Parathyroid adenoma (tissue), 2 donors: ENCODE results near the gene CD37.
A peak's percentile ranks its signal among the peaks of the same experiment; 100 is the strongest.

ENCODE experiments used
- H2AFZ ChIP-seq: fragments of 300-600 bp; sonication (generic); one replicate; pipeline ENCODE4 v1.7.0; 2017; ENCODE audit warnings: antibody characterized with exemption, mild to moderate bottlenecking
- H3K27ac ChIP-seq: fragments of 300-600 bp; sonication (generic); one replicate; pipeline ENCODE4 v1.7.0; 2017
- H3K27me3 ChIP-seq: fragments of 300-600 bp; sonication (generic); one replicate; pipeline ENCODE4 v1.7.0; 2017; ENCODE audit warnings: low read length; ENCODE audit not compliant: control insufficient read depth, insufficient read depth
- H3K36me3 ChIP-seq: fragments of 300-600 bp; sonication (generic); one replicate; pipeline ENCODE4 v1.7.0; 2017; ENCODE audit warnings: low read length; ENCODE audit not compliant: control insufficient read depth, insufficient read depth
- H3K4me1 ChIP-seq: fragments of 300-600 bp; sonication (generic); one replicate; pipeline ENCODE4 v1.7.0; 2017; ENCODE audit warnings: control low read depth
- H3K4me2 ChIP-seq: fragments of 300-600 bp; sonication (generic); one replicate; pipeline ENCODE4 v1.7.0; 2017; ENCODE audit warnings: low read length
- H3K4me3 ChIP-seq: fragments of 300-600 bp; sonication (generic); one replicate; pipeline ENCODE4 v1.7.0; 2017; ENCODE audit warnings: low read depth, low read length
- H3K79me2 ChIP-seq: fragments of 300-600 bp; sonication (generic); one replicate; pipeline ENCODE4 v1.7.0; 2017; ENCODE audit warnings: control low read depth
- H3K9ac ChIP-seq: fragments of 300-600 bp; sonication (generic); one replicate; pipeline ENCODE4 v1.7.0; 2017; ENCODE audit warnings: mild to moderate bottlenecking
- H3K9me3 ChIP-seq: fragments of 300-600 bp; sonication (generic); one replicate; pipeline ENCODE4 v1.7.0; 2017; ENCODE audit warnings: low read length; ENCODE audit not compliant: control insufficient read depth
- CTCF ChIP-seq: fragments of 300-600 bp; sonication (generic); IDR thresholded peaks from one replicate; pipeline ENCODE4 v1.7.0; 2017; ENCODE audit warnings: antibody characterized with exemption, mild to moderate bottlenecking
- donor health status: primary hyperparathyroidism.

The CD37 gene

DNA sequence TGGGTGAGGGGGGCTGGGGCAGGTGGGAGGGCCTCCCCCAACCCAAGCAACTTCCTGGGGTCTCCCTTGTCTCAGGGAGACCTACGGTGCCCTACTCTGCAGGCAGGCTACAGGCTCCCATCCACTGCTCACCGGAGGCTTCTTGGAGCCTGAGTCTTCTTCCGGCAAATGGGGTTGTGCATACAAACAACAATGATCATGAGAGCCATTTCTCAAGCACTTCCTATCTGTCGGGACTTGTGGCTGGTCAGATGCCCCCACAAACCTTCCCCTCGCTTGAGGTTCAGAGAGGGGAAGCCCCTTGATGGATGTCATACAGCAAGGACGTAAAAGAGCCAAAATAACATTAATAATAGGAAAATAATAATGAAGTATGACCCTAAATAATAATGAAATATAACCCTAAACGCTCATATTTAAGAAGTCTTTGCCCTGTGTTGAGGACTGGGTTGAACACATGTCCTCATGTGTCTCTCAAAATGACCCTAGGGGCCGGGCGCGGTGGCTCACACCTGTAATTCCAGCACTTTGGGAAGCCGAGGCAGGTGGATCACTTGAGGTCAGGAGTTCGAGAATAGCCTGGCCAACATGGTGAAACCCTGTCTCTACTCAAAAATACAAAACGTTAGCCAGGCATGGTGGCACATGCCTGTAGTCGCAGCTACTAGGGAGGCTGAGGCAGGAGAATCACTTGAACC, 727 bp downstream of the CD37 start:
- Histone ChIP-seq H3K36me3 (no peaks in the 10 kb centered on the region), H2AFZ (no peak overlapping the region), H3K4me1 (peaks cover 6% of the 10 kb centered on the region), H3K27ac (no peak overlapping the region), H3K79me2 (no peaks in the 10 kb centered on the region), H3K4me3 (no peak overlapping the region), H3K4me2 (no peak overlapping the region), H3K27me3 (no peaks in the 10 kb centered on the region), H3K9ac (no peak overlapping the region), H3K9me3 (no peaks in the 10 kb centered on the region)
- TF ChIP-seq CTCF: no peak

- peaks cover 6% of the 10 kb centered on the region for H3K4me1 ChIP-seq
- TF ChIP-seq CTCF: no peak
- H3K36me3 ChIP-seq: no peaks in the 10 kb centered on the region
- H2AFZ ChIP-seq: no peak overlapping the region
- H3K4me2 ChIP-seq: no peak overlapping the region
- no peaks in the 10 kb centered on the region for H3K27me3 ChIP-seq
- no peaks in the 10 kb centered on the region for H3K9me3 ChIP-seq
- H3K9ac ChIP-seq: no peak overlapping the region
- H3K27ac ChIP-seq: no peak overlapping the region
- H3K79me2 ChIP-seq: no peaks in the 10 kb centered on the region
- H3K4me3 ChIP-seq: no peak overlapping the region
Observed at GRCh38 chr19:49336482-49337266, 1.5 kb downstream of the CD37 start.

GRCh38 chr19:49337267-49338022, 2.2 kb downstream of the CD37 start:
- no peak overlapping the region for H3K9ac ChIP-seq
- no peak overlapping the region for H3K4me2 ChIP-seq
- H3K4me1 ChIP-seq: peaks cover 6% of the 10 kb centered on the region
- no peak overlapping the region for H2AFZ ChIP-seq
- H3K4me3 ChIP-seq: no peak overlapping the region
- no peaks in the 10 kb centered on the region for H3K79me2 ChIP-seq
- H3K27me3 ChIP-seq: no peaks in the 10 kb centered on the region
- no peak for TF ChIP-seq CTCF
- H3K27ac ChIP-seq: no peak overlapping the region
- no peaks in the 10 kb centered on the region for H3K36me3 ChIP-seq
- no peaks in the 10 kb centered on the region for H3K9me3 ChIP-seq

DNA sequence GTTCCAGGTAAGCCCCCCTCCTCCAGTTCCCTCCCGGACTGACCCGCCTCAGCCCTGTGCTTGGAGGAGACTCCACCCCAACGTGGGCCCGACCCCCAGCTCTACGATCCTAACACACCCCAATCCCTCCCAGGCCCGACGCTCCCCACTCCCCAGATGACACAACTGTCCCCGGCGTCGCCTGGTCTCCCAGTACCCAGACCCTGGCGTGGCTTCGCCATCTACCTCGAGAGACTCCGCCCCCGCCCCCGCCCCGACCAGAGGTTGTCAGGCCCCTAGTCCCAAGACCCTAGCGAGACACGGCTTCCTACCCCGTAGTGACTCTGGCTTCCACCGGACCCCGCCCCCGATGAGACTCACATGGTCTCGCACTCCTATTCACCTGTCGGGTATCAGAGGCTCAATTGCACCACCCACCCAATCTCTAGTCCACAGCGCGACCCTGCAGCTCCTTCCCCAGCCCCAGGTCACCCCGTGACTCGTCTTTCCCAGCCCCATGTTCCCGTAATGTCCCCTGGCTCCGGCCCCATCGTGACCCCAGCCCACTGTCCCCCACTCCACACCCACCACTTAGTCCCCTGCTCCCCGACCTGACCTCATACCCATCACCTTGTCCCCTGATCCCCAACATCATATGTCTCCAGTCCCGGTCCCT, 2.9 kb downstream of the CD37 start:
- Histone ChIP-seq H3K4me1 (peaks cover 6% of the 10 kb centered on the region), H2AFZ (peak overlapping the region; percentile 89), H3K9me3 (no peaks in the 10 kb centered on the region), H3K27ac (no peak overlapping the region), H3K4me2 (peak overlapping the region; percentile 95), H3K9ac (no peak overlapping the region), H3K4me3 (peak overlapping the region; percentile 58), H3K36me3 (no peaks in the 10 kb centered on the region), H3K27me3 (no peaks in the 10 kb centered on the region), H3K79me2 (no peaks in the 10 kb centered on the region)
- TF ChIP-seq CTCF: no peak
